ENCODE data around the gene SUPT3H. TPM values are rescaled to one million over a fixed set of nuclear protein-coding genes. Genes with fewer than 3 reads are reported as not detected.
"Not testable (repeated sequence)": the region's sequence is repeated elsewhere in the genome, so short reads cannot be mapped to it uniquely, and the experiment has no call there.

The SUPT3H gene
- total RNA-seq, 1 donor: 10.6 TPM

- no peak for DNase-seq (ENCODE audit: low read depth)
- TF ChIP-seq, protein P1, sequence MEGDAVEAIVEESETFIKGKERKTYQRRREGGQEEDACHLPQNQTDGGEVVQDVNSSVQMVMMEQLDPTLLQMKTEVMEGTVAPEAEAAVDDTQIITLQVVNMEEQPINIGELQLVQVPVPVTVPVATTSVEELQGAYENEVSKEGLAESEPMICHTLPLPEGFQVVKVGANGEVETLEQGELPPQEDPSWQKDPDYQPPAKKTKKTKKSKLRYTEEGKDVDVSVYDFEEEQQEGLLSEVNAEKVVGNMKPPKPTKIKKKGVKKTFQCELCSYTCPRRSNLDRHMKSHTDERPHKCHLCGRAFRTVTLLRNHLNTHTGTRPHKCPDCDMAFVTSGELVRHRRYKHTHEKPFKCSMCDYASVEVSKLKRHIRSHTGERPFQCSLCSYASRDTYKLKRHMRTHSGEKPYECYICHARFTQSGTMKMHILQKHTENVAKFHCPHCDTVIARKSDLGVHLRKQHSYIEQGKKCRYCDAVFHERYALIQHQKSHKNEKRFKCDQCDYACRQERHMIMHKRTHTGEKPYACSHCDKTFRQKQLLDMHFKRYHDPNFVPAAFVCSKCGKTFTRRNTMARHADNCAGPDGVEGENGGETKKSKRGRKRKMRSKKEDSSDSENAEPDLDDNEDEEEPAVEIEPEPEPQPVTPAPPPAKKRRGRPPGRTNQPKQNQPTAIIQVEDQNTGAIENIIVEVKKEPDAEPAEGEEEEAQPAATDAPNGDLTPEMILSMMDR (IDR thresholded peaks at IDR 0.05; ENCODE audit: insufficient read depth, low read length): no peak
- H3K4me3 ChIP-seq (ENCODE audit: low read depth, low read length): no peak overlapping the region
Observed at GRCh38 chr6:44868335-44868668, 509.4 kb downstream of the SUPT3H start.

DNA sequence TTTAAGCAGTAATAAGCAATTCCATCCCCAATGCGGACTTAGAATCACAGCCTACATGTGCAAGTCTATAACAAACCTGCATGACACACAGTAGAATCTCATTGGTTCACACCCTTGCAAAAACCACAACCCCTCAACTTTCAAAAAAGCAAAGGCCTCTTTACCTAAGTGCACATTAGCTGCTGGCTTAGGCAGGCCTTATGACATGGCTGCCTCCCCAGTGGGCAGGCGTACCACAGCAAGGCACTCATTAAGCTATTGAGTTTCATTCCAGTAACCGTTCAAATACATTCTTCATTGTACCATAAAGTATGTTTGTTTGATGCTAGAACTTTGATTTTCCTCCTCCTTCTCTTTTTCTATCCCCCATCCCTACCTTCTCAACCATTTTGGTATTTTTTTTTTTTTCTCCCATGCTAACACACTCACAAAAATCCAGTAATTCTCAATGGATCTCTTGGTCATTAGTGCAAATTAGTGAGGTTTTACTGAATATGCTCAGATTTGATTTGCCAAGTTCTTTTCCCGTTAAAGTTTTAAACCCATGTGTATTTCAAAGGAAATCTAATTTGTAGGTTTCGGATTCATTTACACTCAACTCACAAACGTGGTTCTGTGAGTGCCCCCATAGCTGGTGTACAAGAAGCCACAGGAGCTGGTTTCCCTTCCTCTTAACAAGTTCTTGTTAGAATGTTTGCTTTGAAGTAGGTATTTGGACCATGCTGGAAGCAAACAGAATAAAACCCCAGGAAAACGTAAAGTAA is 510.0 kb downstream of the SUPT3H start:
- H3K4me3 ChIP-seq (ENCODE audit: low read depth, low read length): no peak overlapping the region
- TF ChIP-seq, protein P1 (IDR thresholded peaks at IDR 0.05; ENCODE audit: insufficient read depth, low read length): no peak
- no peak for DNase-seq (ENCODE audit: low read depth)

GRCh38 chr6:44865184-44865583 is 512.5 kb downstream of the SUPT3H start:
- not testable (repeated sequence) for H3K4me3 ChIP-seq (ENCODE audit: low read depth, low read length); DNase-seq (ENCODE audit: low read depth)

- no peak for DNase-seq (ENCODE audit: low read depth)
- TF ChIP-seq, protein P1 (IDR thresholded peaks at IDR 0.05; ENCODE audit: insufficient read depth, low read length): no peak
- no peak overlapping the region for H3K4me3 ChIP-seq (ENCODE audit: low read depth, low read length)
Observed at GRCh38 chr6:44859901-44860410, 517.8 kb downstream of the SUPT3H start.

DNA sequence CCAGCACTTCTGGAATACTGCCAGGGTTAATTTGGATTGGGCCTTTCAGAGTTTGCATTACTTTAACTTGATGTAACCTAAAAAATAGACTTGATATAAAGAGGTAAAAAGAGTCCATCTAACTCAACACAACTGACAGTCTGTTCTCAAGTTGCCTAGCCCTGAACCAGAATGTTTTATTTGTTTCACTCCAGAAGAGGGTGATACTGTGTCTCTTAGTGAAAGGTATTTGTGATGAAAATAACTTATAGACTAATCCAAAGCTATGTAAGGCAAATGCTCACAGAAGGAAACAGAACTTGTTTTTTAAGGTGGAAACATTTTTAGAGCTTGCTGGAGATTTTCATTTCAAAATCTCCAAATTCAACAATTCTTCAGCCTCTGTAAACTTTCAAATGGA is 518.7 kb downstream of the SUPT3H start:
- TF ChIP-seq, protein P1 (IDR thresholded peaks at IDR 0.05; ENCODE audit: insufficient read depth, low read length): no peak
- H3K4me3 ChIP-seq (ENCODE audit: low read depth, low read length): no peak overlapping the region
- DNase-seq (ENCODE audit: low read depth): peak; percentile 15

- no peak for DNase-seq (ENCODE audit: low read depth)
- TF ChIP-seq, protein P1 (IDR thresholded peaks at IDR 0.05; ENCODE audit: insufficient read depth, low read length): no peak
- no peak overlapping the region for H3K4me3 ChIP-seq (ENCODE audit: low read depth, low read length)
Observed at GRCh38 chr6:44856479-44856878, 521.3 kb downstream of the SUPT3H start.

GRCh38 chr6:44855562-44856411 is 521.9 kb downstream of the SUPT3H start:
- H3K4me3 ChIP-seq (ENCODE audit: low read depth, low read length): peak overlapping the region; percentile 5
- TF ChIP-seq, protein P1 (IDR thresholded peaks at IDR 0.05; ENCODE audit: insufficient read depth, low read length): no peak
- peak; percentile 74 for DNase-seq (ENCODE audit: low read depth)

Data from fibroblast of the aortic adventitia (primary cell).